Neuronal stem cell (in vitro differentiated cells): ENCODE data around the gene CXXC1.

Experiments used
- DNase-seq: peaks from one replicate; pipeline ENCODE4 v3.0.0-alpha.2; 2013; ENCODE audit warnings: low spot score
- H2AFZ ChIP-seq: one replicate; pipeline ENCODE4 v1.6.1; 2013; ENCODE audit warnings: mild to moderate bottlenecking, low read length, inconsistent platforms
- H2AK5ac ChIP-seq: 2 replicates; pipeline ENCODE4 v1.6.1; 2013; ENCODE audit warnings: low read depth, mild to moderate bottlenecking, inconsistent platforms, low read length, moderate library complexity, mixed read lengths
- H2BK120ac ChIP-seq: 2 replicates; pipeline ENCODE4 v1.6.1; 2013; ENCODE audit warnings: low read depth, mild to moderate bottlenecking, inconsistent platforms, low read length, moderate library complexity, mixed read lengths
- H2BK12ac ChIP-seq: one replicate; pipeline ENCODE4 v1.6.1; 2013; ENCODE audit warnings: low read length, inconsistent platforms
- H2BK15ac ChIP-seq: 2 replicates; pipeline ENCODE4 v1.6.1; 2013; ENCODE audit warnings: mild to moderate bottlenecking, low read length, inconsistent platforms, mixed read lengths
- H2BK5ac ChIP-seq: one replicate; pipeline ENCODE4 v1.6.1; 2013; ENCODE audit warnings: inconsistent platforms, mild to moderate bottlenecking, low read length, moderate library complexity
- H3K14ac ChIP-seq: one replicate; pipeline ENCODE4 v1.6.1; 2013; ENCODE audit warnings: low read length, inconsistent platforms
- H3K18ac ChIP-seq: 2 replicates; pipeline ENCODE4 v1.6.1; 2013; ENCODE audit warnings: low read length, inconsistent platforms
- H3K23ac ChIP-seq: 2 replicates; pipeline ENCODE4 v1.6.1; 2013; ENCODE audit warnings: low read depth, mild to moderate bottlenecking, mixed read lengths, low read length, inconsistent platforms; ENCODE audit not compliant: poor library complexity
- H3K27ac ChIP-seq: replicated peaks from 3 replicates; pipeline ENCODE4 v1.5.1; 2013; ENCODE audit warnings: low read length, inconsistent platforms
- H3K27me3 ChIP-seq, 3 experiments: 2 replicates each; pipeline ENCODE4 v1.6.1; 2013; ENCODE audit warnings: low read length in 3 of 3, mild to moderate bottlenecking in 2 of 3, inconsistent platforms in 1 of 3, low read depth in 1 of 3, mixed read lengths in 1 of 3, moderate library complexity in 1 of 3; ENCODE audit not compliant: control insufficient read depth in 3 of 3, insufficient read depth in 3 of 3
- H3K36me3 ChIP-seq, 2 donors: replicated peaks in 1 of 2; 2 replicates each; pipeline ENCODE4 v1.6.1; 2013; ENCODE audit warnings: low read length in 2 of 2; ENCODE audit not compliant: control insufficient read depth in 2 of 2, insufficient read depth in 2 of 2
- H3K4ac ChIP-seq: 2 replicates; pipeline ENCODE4 v1.6.1; 2013; ENCODE audit warnings: inconsistent platforms, mild to moderate bottlenecking, low read length, moderate library complexity
- H3K4me1 ChIP-seq, 2 donors: 1 replicate in 1 of 2; 2 replicates in 1 of 2; pipeline ENCODE4 v1.6.1; 2013; ENCODE audit warnings: low read length in 2 of 2, low read depth in 1 of 2; ENCODE audit not compliant: control insufficient read depth in 2 of 2, insufficient read depth in 1 of 2
- H3K4me2 ChIP-seq: one replicate; pipeline ENCODE4 v1.6.1; 2013; ENCODE audit warnings: mild to moderate bottlenecking, low read length, inconsistent platforms; ENCODE audit not compliant: insufficient read depth, poor library complexity, severe bottlenecking
- H3K4me3 ChIP-seq, 2 donors: 2 replicates each; pipeline ENCODE4 v1.5.1; 2013; ENCODE audit warnings: low read length in 2 of 2, mild to moderate bottlenecking in 2 of 2, inconsistent platforms in 1 of 2, moderate library complexity in 1 of 2
- H3K79me1 ChIP-seq: one replicate; pipeline ENCODE4 v1.6.1; 2013; ENCODE audit warnings: low read depth, mild to moderate bottlenecking, inconsistent platforms, low read length, moderate library complexity
- H3K9ac ChIP-seq: one replicate; pipeline ENCODE4 v1.6.1; 2013; ENCODE audit warnings: mild to moderate bottlenecking, low read depth, low read length, inconsistent platforms; ENCODE audit not compliant: poor library complexity
- H3K9me3 ChIP-seq, 2 donors: replicated peaks in 1 of 2; 2 replicates each; pipeline versions ENCODE3 to v1.6.1; 2013; ENCODE audit warnings: low read length in 2 of 2, mild to moderate bottlenecking in 2 of 2, inconsistent platforms in 1 of 2, low read depth in 1 of 2, mixed read lengths in 1 of 2, moderate library complexity in 1 of 2; ENCODE audit not compliant: control insufficient read depth in 2 of 2, insufficient read depth in 1 of 2
- H4K8ac ChIP-seq: one replicate; pipeline ENCODE4 v1.6.1; 2013; ENCODE audit warnings: low read depth, mild to moderate bottlenecking, inconsistent platforms, low read length, moderate library complexity
- H4K91ac ChIP-seq: one replicate; pipeline ENCODE4 v1.6.1; 2013; ENCODE audit warnings: low read length, low read depth, mild to moderate bottlenecking, inconsistent platforms; ENCODE audit not compliant: poor library complexity
- WGBS, 2 donors: extraction: QIAGEN DNeasy Blood & Tissue Kit; methylation state at CpG; one replicate each; pipeline ENCODE4 v1.1.7; 2013; ENCODE audit warnings: missing lambda C conversion rate in 2 of 2, mixed read lengths in 1 of 2; ENCODE audit not compliant: insufficient read length in 2 of 2, insufficient replicate concordance in 1 of 2; ENCODE audit errors: extremely low coverage in 2 of 2; 5-methylcytosine and 5-hydroxymethylcytosine counted together

Gene CXXC1

DNA sequence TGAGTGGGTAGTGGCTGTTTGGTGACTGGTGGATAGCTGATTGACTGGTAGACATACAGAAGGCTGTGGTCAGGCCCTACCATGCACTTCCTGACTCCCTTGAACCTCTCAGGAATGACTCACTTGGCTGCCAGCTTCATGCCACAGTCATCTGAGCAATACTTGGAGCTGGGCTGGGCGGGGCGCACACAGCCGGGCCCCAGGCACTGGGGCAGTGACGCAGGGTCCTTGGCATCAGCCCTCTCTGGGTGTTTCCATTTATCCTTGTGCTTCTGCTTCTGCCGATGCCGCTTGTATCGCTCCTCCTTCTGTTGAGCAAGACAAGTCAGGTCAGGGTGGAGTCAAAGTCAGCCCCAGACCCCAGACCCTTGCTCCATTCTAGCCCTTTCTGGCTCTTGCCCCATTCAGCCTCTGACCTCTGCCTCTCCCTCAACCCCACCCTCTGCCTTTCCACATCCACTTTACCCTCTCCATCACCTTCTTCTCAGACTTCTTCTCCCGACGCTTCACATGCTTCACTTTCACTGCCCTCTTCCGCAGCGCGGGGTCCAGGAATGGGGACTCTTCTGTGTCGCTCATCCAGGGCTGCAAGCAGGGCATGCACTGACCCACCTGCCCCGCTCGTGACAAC, 3.1 kb downstream of the CXXC1 start:
- Histone ChIP-seq H3K14ac (no peak overlapping the region), H3K4ac (no peak overlapping the region), H4K91ac (peak overlapping the region; percentile 22), H2BK15ac (no peak overlapping the region), H3K27me3 (peaks cover 0 to 6% (median 0%) of the 10 kb centered on the region in 3 experiments), H3K18ac (no peak overlapping the region), H2BK5ac (no peak overlapping the region), H3K4me3 (no peak overlapping the region), H2AFZ (no peak overlapping the region), H3K9ac (peak overlapping the region; percentile 56), H2BK120ac (no peak overlapping the region), H3K79me1 (peaks cover 25% of the 10 kb centered on the region), H3K23ac (no peak overlapping the region), H4K8ac (no peak overlapping the region), H3K27ac (no peak overlapping the region), H3K4me1 (peaks cover 6 to 16% of the 10 kb centered on the region in 2 donors), H3K36me3 (peaks cover 33 to 53% of the 10 kb centered on the region in 2 donors), H2BK12ac (no peak overlapping the region), H2AK5ac (no peak overlapping the region), H3K9me3 (peaks cover 0 to 5% of the 10 kb centered on the region in 2 donors), H3K4me2 (no peak overlapping the region)
- no CpG with 5 or more reads among the region's 15 CpGs for WGBS, 2 donors
- DNase-seq, result no peak

DNA sequence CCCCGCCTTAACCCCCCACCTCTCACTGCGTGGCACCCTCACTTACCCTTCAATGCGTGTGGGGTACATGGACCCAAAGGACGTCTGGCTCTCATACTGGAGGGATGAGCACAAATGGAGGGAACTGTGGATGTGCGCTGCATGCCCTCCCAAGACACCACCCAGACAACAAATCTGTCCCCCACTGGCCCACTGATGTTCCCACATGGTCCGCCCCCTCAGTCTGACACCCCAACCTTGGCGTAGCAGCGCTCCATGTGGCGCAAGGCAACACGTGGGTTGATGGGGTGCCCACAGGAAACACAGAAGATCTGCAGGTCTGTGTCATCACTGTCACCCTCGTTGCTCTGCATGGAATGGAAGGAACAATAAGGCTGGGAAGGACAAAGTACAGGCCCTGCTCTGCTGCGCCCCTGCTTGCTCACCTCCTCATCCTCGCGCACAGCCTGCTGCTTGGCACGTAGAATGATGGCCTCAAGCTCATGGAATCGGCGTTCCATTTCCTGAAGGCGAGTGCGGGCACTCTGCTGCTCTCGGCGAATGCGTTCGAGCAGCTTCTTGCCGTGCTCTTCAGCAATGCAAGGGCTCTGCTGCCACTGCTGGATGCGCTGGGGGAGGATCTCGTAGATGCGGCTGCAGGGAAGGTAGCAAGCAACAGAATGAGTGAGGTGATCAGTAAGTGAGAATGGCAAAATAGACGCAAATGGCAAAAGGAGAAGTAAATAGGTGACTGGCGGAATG, 3.9 kb downstream of the CXXC1 start:
- H2AFZ ChIP-seq, result no peak overlapping the region
- DNase-seq, result no peak
- no peak overlapping the region for H2BK12ac ChIP-seq
- peaks cover 0 to 6% of the 10 kb centered on the region in 2 donors for H3K9me3 ChIP-seq
- no peak overlapping the region for H2BK5ac ChIP-seq
- peak overlapping the region; percentile 1 for H3K23ac ChIP-seq
- no peak overlapping the region for H3K27ac ChIP-seq
- H2BK120ac ChIP-seq, result no peak overlapping the region
- peaks cover 6 to 16% of the 10 kb centered on the region in 2 donors for H3K4me1 ChIP-seq
- no peaks in the 10 kb centered on the region for H3K27me3 ChIP-seq
- peaks cover 25% of the 10 kb centered on the region for H3K79me1 ChIP-seq
- WGBS, 2 donors, result no CpG with 5 or more reads among the region's 29 CpGs
- peak overlapping the region; percentile 2 for H3K9ac ChIP-seq
- no peak overlapping the region for H3K4me2 ChIP-seq
- no peak overlapping the region for H4K91ac ChIP-seq
- H3K4ac ChIP-seq, result no peak overlapping the region
- H3K4me3 ChIP-seq, result peak overlapping the region in 1 of 2 donors; percentile 28
- no peak overlapping the region for H3K18ac ChIP-seq
- H3K36me3 ChIP-seq, result peaks cover 36 to 61% of the 10 kb centered on the region in 2 donors
- no peak overlapping the region for H2AK5ac ChIP-seq
- no peak overlapping the region for H3K14ac ChIP-seq
- no peak overlapping the region for H2BK15ac ChIP-seq
- no peak overlapping the region for H4K8ac ChIP-seq

DNA sequence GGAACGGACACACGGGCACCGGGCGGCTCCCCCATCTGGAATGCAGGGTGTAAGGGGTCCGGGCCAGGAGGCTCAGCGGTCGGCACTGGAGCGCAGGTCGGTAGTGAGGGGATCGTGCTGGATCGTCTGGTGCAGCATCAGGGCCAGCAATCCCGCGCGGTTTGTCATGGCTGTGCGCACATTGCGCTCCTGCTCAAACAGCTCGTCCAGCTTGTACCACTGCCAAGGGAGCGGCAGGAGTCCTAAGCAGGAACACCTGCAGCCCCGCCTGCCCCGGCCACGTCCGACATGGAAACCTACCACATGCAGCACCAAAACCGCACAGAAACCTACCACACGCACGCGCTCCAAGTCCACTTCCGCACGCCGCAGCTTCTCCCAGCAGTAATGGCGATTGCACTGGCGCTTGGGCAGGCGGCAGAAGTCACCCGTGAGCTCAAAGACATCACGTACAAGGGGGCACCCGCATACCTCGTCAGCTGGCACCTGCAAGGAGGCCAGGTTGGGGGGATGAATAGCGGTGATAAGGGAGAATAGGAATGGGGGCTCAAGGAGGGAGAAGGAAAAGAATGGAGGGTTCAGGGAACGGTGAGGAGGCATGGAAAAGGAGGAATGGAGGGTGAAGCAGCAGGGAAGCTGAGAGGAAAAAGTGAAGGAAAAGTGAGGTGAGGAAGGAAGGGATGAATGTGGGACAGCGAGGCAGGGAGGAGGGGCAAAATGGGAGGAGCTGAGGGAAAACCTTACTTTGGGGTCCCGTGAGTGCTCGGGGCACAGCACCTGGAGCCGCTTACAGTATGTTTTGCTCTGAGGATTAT, 4.8 kb downstream of the CXXC1 start:
- Histone ChIP-seq H3K4me1 (peaks cover 6 to 16% of the 10 kb centered on the region in 2 donors), H3K23ac (peak overlapping the region; percentile 95), H3K4ac (peak overlapping the region; percentile 76), H3K27ac (no peak overlapping the region), H3K4me2 (no peak overlapping the region), H3K9me3 (peaks cover 0 to 6% of the 10 kb centered on the region in 2 donors), H2AFZ (no peak overlapping the region), H3K4me3 (no peak overlapping the region), H3K27me3 (no peaks in the 10 kb centered on the region), H3K14ac (peak overlapping the region; percentile 99), H2BK12ac (peak overlapping the region; percentile 84), H2BK15ac (no peak overlapping the region), H3K18ac (peak overlapping the region; percentile 64), H2AK5ac (peak overlapping the region; percentile 61), H3K79me1 (peaks cover 25% of the 10 kb centered on the region), H2BK5ac (peak overlapping the region; percentile 99), H4K8ac (peak overlapping the region; percentile 23), H4K91ac (no peak overlapping the region), H3K9ac (peak overlapping the region; percentile 60), H2BK120ac (no peak overlapping the region), H3K36me3 (peaks cover 39 to 70% of the 10 kb centered on the region in 2 donors)
- no CpG with 5 or more reads among the region's 42 CpGs for WGBS, 2 donors
- DNase-seq, result no peak
